NCI-H187 (cell line): ENCODE measurements around the gene NCAM1.
A peak's percentile ranks its signal among the peaks of the same experiment; 100 is the strongest.
"Not testable (repeated sequence)": the region's sequence is repeated elsewhere in the genome, so short reads cannot be mapped to it uniquely, and the experiment has no call there.

ENCODE experiments used
- DNase-seq, 2 experiments: peaks; one replicate each; lab custom pipeline; 2025; lab: John Stamatoyannopoulos, UW

The NCAM1 gene

DNA sequence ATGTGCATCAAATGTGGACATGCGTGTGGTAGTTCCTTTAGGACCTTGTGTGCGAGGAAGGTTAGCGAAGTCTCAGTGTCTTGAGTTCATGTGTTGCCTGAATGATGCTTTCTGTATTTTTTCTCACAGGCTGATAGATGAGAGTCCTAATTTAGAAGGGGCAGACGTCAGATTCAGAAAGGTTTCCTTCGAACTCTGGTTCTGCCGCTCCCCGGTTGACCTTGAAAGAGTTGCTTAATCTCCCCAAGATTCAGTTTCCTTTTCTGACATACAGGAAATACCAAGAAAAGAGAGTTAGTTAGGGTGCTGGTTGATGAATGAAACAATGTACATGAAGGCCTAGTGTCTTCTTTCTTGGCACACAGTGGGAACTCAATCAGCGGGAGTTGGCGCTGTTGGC lies 317.3 kb downstream of the NCAM1 start:
- DNase-seq, result no peak

DNA sequence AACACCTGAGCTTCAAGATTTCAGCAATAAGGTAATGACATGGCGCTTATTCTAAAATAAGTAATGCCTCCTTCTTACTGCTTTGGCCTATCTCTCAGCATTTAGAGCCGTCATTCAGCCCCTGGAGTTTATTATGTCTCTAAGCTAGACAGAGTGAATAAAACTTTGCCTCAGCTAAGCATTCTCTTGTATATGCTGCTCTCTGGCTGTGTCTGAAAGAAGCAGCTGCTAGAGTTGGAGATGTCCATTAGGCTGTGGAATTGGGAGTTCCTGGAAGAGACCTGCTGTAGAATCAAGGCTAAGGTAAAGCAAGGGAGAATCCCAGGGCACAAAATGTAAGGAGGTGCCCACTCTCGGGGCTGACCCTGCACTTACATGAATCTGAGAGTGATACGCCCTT lies 317.7 kb downstream of the NCAM1 start:
- no peak for DNase-seq

DNA sequence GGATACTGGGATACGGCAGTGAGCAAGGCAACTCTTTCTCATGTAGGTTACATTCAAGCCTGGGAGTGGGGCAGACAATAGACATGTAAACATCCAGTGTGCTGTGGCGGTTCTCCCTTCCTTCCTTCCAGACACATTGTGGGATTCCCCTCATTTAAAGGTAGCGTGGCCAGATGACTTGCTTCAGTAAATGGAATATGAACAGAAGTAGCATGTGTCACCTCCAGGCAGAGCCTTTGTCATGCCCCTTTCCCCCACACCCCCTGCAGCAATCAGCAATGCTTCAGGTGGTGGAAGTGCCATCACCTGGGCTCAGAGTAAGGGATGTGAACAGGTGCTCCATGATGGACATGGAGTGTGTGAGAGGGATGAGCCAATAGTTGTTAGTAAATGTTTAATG lies 318.4 kb downstream of the NCAM1 start:
- no peak for DNase-seq

DNA sequence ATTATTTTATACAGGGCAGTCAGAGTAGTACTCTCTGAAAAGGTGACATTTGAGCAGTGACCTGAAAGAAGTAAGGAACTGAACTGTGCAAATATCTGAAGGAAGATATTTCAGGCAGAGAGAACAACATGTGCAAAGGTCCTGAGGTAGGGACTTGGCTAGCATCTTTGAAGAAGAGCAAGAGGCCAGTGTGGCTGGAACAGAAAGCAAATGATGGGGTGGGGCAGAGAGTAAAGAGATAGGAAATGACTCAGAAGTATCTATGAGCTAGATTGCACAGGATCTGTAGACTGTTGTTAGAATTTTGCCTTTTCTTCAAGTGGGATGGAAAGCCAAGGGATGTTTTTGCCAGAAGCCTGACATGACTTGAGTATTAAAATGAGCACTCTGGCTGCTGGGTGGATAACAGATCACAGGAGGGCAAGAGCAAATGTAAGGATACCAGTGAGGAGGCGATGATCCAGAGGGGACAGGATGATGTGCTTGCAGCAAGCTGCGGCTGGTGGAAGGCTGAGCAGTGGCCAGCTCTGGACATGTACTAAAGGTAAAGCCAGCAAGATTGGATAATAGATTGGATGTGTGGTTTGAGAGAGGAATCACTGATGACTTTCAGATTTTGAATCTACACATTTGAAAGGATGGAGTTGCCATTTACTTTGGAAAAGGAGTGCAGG lies 320.0 kb downstream of the NCAM1 start:
- no peak for DNase-seq

DNA sequence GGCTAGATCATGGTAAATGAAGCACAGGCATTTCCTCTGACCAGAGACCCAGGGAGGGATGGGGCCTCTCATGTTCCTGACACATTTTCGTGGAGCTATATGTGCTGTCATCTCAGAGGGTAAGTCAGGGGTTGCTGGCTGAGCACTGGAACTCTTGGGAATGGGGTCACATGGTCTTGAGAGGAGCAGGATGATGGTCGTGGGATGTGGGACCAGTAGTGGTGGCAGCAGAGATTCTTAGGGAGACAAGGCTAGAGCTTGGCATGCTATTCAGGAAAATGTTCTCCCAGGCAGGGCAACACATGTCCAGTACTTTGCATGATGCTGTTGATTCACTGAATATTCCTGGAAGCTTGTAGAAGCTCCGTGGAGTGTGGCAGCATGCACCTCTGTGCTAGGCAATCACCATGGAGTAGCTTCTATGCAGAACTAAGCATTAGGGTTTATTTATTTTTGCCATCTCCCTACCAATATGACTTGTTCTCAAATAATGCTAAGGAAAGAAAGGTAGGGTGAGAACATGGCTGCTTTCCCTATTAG lies 321.7 kb downstream of the NCAM1 start:
- DNase-seq, result no peak

DNA sequence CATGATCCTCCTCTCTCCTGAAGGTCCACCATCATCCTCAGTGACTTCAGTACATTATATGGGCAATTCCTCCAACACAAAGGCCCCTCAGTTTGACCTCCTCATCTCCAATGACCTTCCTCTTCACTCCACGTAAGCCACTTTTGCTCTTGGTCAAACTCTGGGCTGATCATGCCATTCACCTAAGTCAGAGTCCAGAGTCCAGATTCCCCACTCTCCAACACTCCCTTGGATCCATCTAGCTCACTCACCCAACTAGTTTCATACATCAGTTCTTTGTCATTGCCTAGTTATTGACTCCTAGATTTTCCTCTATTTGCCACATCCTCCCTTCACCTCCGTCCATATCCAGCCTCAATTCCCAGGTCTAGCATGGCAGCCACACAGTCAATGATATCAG lies 322.7 kb downstream of the NCAM1 start:
- DNase-seq, result no peak

DNA sequence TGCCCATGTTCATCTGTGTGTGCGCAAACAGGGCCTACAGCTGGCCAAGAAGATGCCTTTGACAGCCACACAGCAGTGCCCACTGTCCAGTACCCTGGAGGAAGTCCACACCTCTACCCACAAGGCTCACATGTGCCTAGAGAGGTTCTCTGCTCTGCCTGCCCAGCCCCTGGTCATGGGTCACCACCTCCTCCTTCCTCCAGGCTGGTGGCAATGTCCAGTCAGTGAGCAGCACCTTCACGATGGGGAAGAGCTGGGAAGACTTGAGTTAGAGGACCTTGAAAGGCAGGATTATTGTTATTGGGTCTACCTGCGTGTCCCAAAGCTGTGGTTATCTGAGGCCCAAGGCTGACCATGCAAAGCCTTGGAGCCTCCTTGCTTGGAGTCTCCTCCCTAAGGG lies 324.8 kb downstream of the NCAM1 start:
- DNase-seq, result no peak

DNA sequence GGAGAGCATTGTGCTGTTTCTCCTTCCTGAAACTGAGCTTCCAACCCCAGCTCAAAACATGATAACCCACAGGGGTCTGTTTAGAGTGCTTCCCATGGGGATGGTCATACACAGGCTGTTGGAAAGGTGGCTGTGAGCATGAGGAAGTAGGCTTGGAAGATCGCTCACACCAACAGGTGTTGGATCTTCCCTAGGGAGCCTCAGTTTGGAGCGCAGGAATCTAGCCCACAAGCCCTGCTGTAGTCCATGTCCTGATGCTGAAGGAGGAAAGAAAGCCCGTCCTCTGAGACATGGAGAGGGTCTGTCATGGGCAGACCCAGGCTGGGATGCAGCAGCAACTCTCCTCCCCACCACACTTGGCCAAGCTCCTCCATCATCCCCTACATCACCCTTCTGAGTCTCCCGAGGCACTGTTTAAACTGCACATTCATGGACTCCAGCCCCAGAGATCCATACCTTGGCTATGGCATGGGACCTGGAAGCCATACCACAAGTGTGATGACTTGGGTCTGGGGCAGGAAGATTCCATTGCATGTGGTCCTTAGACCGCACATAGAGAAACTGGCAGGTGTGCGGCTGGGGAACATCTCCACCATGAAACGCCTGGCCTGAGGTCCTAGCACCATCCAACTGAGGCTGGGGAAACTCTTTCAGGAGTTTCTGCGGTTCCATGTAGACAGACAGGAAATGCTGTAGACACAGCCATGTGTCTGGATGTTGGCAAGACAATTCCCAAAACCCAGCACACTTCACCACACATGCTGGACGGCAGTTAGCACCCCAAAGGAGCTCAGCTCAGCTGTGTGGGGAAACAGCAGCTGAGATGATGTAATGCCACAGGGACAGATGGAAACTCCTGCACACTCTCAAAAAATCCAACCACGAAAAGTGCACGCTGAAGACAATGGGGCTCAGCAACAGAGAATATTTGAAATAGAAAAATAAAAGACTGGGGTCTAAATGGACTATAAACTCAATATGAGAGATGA lies 325.6 kb downstream of the NCAM1 start:
- DNase-seq, result no peak

DNA sequence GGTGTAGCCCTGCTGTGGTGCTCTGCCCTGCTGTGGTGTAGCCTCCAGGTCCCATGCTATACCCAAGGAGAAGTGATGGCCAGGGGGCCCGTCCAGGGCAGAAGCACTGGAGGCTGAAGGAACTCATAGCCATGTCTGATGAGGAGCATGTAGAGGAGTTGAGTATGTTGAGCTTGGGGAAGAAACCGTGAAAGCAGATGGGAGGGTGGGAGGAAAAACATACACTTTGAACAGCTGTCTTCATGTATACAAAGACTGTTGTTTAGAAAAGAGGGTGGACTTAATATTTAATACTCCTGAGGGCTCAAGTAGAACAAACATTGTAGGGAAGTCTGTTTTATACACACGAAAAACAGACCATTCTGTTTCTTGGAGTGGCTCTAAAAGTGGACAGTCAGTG lies 326.6 kb downstream of the NCAM1 start:
- DNase-seq, result no peak

DNA sequence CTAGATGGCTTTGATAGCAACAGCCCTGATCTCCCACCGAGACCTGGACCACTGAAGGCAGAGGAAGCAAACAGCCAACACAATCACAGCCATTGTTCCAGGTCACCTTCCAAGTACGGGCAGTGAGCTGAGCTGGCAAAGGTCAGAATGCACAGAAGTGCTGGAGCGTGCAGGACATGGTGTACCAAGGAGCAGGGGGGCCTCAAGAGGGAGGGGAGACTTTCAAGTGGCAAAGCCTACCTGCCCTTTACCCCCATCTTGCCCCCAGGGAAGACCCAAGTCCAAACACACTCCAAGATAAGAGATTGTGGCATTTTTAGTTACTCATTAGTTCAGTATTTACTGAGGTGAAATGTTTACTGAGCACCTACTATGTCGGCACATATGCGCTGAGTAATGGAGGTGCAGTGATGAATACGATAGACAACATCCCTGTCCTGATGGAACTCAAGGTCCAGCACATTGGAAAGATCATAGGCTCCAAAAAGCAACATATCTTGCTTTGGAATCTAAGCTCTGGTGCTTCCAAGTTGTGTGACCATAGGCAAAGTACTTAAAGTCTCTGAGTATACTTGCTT lies 327.2 kb downstream of the NCAM1 start:
- DNase-seq, result no peak

DNA sequence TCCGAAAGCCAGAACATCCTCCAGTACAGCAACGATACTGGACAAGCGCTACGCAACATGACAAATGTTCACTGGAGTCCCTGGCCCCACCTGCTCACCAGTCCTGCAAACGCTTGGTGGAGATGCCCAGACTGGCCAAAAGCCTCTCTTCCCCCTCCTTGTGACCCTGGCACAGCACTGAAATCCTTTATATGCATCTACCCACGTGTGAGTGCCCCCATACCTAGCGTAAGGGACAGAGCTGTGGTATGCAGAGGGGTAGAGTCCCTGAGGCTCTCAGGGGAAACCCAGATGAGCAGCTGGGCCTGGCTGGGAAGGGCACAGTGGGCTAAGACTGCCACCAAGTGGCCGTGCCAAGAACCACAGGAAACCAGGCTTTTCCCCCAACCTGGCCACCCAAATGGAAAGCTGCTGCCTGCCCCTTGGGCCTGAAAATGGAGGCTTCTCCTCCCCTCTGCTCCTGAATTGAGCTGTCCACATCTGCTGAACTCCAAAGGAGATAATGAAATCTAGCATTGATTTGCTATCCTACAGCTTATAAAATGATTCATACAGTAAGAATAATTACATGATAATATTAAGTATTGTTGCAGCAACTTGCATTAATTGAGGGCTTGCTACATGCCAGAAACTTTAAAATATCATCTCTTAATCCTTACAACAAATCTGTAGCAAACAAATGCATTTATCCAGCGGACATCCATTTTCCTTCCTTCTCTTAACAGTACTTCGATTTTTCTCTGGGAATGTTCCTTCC lies 328.4 kb downstream of the NCAM1 start:
- DNase-seq, result peak; percentile 12 to 25

DNA sequence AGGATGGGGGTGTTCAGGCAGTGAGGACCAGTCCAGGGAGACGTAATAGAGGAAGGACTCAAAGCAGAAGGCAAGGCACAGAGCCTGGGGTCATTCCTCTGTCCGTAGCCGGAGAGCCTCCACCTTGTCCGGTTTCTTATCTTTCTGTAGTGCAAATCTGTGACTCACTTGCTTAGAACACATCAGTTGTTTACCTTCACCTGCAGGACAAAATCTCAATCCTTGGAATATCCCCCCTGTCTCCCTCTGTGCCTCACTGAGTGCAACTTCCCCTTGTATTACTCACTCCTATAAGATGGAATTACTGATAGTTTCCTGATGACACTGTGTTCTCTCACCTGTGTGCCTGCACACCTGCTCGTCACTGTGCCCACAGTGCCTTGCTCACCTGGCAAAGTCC lies 332.7 kb downstream of the NCAM1 start:
- no peak for DNase-seq

DNA sequence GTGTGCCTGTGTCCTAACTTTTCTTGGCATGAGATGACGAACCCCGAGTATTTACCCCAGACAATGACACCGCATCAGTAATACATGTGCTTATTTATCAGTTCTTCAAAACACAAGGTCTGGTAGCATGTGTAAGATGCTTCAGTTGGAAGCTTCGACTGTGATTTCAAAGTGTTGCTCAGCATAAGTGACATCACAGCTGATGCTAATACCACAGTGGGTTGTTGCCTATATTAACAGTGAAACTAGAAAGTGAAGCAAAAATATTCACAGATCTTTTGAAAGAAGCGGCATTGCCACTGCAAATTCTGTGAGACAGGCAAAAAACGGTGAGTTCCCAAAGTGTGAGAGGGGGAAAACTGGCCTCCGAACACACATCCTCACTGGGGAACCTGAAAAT lies 334.8 kb downstream of the NCAM1 start:
- no peak for DNase-seq

DNA sequence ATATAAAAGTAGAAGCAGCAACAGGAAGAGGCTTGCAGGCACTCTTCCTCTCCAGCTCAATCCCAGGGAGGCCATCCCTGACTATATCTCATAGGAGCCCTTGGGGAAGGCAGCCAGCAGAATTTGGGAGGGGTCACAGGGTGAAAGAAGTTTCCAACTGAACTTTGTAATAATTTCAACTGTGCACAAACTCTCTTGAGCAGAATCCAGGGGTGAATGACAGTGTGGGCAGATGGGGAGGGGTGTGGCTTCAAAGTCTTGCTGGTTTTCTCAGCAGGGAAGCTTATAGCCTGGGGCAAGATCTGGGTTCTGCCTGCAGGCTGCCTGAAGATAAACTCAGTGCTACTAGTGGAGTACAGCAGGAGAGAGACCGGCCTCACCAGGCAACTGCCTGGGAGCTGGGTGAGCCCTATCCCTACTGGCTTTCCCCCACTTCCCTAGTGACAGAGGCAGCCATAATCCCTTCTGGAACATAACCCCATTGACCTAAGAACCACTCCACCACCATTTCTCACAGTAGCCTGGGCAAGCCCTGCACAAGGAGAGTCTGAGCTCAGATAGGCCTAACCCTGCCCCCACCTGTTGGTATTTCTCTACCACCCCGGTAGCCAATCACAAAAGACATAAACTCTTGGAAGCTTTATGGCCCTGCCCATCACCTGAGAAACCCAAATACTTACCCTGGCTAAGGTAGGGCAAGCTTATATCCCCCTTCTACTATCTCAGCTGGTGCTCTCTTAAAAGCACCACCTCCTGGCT lies 335.4 kb downstream of the NCAM1 start:
- DNase-seq, result no peak

DNA sequence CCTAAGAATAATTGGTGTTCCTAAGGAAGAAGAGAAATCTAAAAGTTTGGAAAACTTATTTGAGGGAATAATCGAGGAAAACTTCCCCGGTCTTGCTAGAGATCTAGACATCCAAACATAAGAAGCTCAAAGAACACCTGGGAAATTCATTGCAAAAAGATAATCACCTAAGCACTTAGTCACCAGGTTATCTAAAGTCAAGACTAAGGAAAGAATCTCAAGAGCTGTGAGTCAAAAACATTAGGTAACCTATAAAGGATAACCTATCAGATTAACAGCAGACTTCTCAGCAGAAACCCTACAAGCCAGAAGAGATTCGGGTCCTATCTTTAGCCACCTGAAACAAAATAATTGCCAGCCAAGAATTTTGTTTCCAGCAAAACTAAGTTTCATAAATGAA lies 337.3 kb downstream of the NCAM1 start:
- not testable (repeated sequence) for DNase-seq

DNA sequence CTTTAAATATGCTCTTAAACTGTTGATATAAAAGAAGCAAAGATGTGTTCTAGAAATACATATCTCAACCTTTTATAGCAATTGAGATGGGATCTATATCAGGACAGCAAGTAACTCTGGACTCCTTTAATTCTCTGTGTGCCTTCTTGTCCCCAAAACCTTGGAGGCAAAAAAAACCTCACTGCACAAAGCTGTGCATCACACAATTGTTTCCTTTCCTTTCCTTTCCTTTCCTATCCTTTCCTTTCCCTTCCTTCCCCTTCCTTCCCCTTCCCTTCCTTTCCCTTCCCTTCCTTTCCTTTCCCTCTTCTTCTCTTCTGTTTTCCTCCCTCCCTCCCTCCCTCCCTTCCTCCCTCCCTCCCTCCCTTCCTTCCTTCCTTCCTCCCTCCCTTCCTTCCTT lies 343.7 kb downstream of the NCAM1 start:
- DNase-seq, result no peak

DNA sequence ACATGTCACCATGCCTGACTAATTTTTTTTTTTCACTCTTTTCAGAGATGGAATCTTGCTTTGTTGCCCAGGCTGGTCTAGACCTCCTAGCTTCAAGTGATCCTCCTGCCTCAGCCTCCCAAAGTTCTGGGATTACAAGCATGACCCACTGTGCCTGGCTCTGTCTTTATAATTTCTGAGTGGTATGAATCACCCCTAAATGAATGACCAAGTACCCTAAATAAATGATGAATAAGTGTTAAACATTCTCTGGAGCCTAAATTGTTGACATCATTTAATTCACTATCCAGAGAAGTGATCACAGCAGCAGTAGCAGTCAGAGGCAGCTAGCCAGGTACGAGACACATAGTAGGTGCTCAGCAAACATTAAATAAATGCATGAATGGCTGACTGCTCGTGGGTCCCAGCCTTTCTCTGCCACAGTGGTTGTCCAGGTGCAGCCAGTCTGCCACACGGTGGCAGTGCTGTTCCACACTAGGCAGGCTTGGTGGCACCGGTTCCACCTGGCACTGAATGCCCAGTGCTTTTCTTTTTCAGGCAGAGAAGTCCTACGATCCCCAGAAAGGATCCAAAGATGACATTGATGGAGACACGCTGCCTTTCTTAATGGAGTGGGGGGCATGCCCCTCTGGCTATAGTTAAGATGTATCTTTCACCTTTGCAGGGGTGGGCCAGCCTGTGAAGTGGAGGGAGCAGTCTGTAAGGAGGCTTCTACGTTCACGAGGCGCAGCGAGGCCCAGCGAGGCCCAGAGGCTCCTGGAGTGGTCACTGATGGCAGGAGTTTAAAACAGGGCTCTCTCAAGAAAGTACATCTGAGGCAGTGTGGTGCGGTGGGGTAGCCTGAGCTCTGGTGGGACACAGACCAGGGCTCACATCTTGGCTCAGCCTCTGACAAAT lies 344.5 kb downstream of the NCAM1 start:
- peak; percentile 33 to 36 for DNase-seq

DNA sequence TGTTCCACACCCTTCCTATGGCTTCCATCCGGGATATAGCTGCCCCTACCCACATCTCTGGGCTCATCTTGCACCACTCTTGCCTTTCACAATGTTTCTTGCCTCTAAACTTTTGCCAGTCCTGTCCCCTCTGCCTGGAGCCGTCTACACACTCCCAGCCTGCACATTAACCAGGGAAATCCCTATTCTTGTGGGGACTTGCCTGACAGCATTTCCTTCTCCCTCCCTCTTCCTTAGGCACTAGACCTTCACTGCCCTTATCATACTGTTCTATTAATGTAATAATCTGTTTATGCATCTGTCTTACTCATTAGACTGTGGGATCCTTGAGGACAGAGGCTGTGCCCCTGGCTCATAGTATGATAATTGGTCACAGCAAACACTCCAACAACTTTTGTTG lies 347.4 kb downstream of the NCAM1 start:
- no peak for DNase-seq

DNA sequence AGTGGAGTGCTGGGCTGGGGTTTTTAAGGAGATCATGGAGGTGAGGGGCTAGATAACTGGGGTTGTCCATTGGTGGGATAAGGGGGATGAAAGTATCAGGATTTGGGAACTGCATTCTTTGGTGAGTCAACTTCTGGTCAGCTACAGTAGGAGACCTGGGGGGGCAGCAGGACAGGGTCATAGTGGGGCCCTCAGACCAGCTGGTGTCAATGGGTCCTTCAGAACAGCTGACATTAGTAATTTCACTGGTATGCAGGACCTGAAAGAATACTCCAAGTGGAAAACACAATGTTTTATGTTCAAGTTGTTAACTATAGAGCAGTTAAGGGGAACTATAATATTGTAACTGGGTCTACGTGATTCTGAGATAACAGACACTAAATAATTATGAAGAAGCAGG lies 350.3 kb downstream of the NCAM1 start:
- DNase-seq, result no peak

DNA sequence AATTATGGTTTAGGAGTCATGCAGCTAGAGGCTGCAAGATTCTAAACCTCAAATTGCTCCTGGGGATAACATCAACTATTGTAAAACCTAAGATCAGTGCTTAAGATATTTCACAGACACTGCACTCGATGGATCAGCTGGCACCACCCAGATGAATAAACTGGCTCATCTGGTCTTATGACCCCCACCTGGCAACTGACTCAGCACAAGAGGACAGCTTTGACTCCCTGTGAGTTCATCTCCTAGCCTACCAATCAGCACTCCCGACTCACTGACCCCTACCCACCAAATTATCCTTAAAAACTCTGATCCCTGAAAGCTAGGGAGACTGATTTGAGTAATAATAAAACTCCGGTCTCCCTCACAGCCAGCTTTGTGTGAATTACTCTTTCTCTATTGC lies 352.4 kb downstream of the NCAM1 start:
- no peak for DNase-seq
